GM21360 (cell line): ENCODE data around the gene ATG9A.

Experiments used
- ATAC-seq: cut with Tn5 transposase; IDR thresholded peaks from one replicate; pipeline ENCODE4 v1.9.1; 2021; ENCODE audit warnings: mild to moderate bottlenecking, moderate library complexity; ENCODE audit not compliant: unreplicated experiment

The ATG9A gene

DNA sequence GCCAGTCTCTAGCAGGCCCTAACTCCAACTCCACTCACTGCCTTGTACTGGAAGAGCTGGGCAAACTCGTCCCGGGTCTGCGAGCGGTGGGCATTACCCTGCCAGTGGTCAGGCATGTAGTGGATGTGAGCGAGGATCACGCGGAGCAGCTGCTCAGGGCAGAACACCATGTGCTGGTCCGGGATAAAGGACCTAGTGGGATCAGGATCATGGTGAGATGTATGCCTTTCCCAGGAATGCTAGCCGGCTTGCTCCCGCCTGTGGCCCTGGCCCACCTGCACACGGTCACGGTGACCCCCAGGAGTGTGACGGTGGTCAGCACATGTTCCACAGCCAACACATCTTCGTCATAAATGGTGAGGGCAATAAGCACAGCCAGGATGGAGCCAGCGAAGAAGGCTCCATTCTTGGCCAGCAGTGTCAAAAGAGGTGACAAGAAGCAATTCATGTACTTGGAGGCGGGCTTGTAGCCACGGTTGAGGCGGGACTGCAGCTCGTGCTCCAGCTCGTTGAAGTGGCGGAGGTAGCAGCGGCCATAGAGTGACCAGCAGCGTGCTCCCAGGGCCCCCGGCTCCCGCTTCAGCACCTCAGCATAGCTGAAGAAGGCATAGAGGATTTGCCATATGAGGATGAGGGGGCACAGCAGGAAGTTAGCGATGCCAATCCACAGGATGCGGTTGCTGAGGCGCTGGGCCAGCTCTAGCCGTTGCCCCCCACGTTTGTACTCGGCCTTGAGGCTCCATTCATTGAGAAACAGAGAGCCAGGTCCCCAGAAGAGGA lies 5.4 kb downstream of the ATG9A start:
- ATAC-seq = no peak

GRCh38 chr2:219221957-219222518 lies 7.4 kb downstream of the ATG9A start:
- no peak for ATAC-seq

DNA sequence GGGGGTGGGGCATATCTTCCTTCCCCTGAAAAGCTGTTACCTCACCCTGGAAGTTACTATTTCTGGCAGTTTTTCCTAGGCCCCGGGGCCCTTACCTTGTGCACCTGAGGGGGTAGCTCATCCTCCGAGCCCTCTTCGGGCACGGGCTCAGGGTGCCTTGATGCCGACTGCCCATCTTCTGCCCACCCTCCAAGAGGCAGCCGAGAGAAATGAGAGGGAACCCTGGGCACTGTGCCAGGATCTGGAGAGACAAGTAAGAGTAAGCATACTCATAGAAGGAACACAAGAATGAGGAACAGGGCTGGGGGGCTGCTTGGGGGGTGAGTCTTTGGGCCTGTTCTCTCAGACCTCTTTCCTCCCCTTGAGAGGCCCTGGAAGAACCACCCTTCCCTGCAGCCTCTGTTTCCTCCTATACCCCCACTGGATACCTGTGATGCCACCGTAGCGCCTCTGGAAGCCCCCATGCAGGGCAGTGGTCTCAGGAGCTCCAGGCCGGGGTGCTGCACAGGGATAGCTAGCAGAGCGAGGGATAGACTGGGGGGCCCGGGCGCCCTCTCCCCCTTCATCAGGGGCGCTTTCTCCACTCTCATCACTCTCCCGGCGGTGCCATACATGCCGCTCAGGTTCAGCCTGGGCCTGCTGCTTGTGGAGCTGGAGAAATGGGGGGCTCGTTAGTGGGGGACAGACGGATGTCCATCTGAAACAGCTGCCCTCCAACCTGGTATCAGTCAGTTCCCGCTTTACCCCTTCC lies 8.6 kb downstream of the ATG9A start:
- no peak for ATAC-seq

GRCh38 chr2:219219784-219220532 lies 9.5 kb downstream of the ATG9A start:
- no peak for ATAC-seq

- peak; percentile 58 for ATAC-seq
Measured at GRCh38 chr2:219218732-219219701, 10.4 kb downstream of the ATG9A start, which contains the start of gene ABCB6. Gene ABCB6 (minus strand): TSS chr2:219218958. CDS start chr2:219218673, 285 bp downstream.

GRCh38 chr2:219218217-219218731 lies 11.2 kb downstream of the ATG9A start:
- ATAC-seq = peak; percentile 26

DNA sequence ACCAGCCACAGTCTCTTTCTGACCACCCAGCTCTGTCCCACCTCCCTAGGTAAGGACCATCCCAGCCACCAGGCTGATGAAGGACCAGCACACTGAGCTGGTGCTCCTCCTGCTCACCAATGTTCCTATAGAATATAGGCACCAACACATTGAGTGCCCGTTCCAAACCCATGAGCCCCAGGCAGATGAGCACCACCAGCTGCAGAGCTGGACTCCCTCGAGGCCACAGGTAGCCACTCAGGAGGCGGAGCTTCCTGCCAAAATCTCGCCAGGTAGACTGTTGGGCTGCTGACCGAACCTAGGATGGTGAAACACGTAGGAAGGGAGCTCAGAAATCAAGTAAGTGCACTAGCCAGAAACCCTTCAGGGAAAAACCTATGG lies 12.9 kb downstream of the ATG9A start:
- no peak for ATAC-seq

- no peak for ATAC-seq
Measured at GRCh38 chr2:219215871-219216534, 13.4 kb downstream of the ATG9A start.

DNA sequence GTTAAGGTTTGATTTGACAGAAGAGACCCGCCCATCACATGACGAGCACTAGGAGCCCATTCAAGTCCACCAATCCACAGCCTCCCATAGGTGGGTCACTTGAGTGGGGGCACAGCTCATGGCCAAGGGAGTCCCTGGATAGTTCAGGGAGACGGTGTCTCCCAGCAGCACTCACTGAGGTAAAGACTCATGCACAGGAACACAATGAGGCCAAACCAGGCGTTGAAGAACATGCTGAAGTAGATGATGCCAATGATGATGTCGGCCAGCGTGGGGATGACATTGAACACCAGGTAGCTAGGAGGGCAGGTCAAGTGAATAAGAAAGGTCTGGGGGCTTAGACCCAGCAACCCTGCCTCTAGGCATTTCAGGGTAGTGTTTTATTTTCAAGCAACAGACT lies 14.7 kb downstream of the ATG9A start:
- ATAC-seq = no peak

DNA sequence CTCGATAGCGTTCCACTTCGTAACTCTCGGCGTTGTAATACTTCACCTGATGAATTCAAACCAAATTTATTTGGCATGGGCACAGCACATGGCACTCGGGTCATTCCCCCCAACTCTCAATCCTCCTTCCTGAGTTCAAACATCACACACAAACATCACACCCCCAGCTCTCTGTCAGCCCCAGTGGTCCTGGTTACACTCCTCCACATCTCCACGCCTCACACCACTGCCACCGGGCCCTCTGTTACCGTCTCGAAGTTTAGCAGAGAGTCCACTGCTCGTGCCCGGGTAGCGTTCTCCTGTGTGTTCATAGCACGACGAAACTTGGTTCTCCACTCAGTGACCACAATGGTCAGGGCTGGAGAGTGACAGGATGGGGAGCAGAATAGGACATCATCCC lies 15.3 kb downstream of the ATG9A start:
- no peak for ATAC-seq

GRCh38 chr2:219213486-219214071 lies 15.9 kb downstream of the ATG9A start:
- no peak for ATAC-seq

- no peak for ATAC-seq
Measured at GRCh38 chr2:219213026-219213415, 16.4 kb downstream of the ATG9A start.

DNA sequence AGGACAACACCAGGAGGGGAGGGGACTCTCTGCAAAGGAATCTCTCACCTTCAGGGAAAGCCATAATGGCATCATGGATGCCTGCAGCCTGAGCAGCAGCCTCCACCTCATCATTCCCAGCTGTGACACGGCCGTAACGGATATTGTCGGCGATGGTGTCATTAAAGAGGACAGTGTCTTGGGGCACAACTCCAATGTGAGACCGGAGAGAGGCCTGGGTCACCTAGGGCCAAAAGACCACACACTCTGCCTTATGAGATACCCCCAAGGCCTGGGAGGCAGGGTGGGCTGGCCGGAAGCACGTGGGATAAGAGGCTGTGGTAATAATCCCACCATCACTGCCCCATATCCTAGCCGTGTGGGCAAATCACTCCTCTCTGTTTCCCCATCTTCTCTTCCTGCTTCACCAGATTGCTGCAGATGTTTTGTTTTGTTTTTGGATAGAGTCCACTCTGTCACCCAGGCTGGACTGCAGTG lies 18.5 kb downstream of the ATG9A start:
- no peak for ATAC-seq

DNA sequence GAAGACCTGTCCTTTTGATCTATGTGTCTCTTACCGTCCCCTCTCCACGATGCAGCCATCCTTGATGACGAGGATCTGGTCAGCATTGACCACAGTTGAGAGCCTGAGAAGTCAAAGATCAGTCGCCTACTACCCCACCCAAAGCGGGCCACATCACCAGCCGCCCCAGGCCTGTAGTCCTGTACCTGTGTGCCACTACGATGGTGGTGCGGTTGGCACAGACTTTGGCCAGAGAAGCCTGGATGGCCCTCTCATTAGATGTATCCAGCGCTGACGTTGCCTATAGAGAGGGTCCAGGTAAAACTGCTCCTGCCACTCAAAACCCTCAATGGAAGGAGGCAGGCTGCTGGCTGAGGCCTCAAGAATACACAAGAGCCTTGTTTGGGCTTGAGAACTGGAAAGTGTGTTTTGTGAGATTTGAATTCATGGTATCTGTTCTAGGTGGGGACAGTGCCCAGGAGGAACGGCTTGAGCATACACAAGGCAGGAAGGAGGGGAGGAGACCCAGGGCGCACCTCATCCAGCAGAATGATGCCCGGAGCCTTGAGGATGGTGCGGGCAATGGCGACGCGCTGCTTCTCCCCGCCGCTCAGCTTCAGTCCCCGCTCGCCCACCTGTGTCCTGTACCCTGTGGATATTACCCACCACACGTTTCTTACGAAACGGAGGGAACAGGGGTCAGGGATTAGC lies 19.1 kb downstream of the ATG9A start:
- no peak for ATAC-seq

GRCh38 chr2:219209236-219210195 lies 19.9 kb downstream of the ATG9A start:
- ATAC-seq = no peak

DNA sequence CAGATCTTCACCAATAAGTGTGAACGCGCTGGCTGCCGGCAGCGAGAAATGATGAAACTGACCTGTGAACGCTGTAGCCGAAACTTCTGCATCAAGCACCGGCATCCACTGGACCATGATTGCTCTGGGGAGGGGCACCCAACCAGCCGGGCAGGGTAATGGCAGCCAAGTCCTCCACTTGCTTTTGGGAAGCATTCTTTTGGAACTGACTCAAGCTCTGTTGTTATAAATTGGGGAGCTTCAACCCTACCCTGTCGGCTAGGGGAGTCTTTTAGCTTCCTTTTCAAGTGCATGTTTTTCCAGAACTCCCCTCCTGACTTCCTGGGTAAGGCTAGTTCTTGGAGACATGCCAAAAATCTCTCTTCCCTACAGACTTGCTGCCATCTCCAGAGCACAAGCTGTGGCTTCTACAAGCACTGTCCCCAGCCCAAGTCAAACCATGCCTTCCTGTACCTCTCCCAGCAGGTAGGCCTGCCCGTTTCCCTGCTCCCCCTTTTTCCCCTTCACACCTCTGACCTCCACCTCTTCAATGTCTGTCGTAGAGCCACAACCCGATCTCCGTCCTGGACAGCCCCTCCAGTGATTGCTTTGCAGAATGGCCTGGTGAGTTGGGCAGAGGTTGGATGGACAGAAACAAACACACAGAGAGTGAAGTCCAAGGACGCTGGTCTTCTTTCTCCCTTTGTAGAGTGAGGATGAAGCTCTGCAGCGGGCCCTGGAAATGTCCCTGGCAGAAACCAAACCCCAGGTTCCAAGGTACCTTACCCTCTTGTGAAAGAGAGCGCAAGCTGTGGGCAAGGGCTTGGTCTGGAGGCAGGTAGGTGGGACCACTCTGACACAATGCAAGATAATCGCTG lies 21.3 kb downstream of the ATG9A start:
- ATAC-seq = no peak
